D721Med (cell line): ENCODE results near the gene RBL2.

ENCODE experiments used
- DNase-seq: peaks from one replicate; pipeline ENCODE4 v3.0.0; 2011; ENCODE audit warnings: low spot score; ENCODE audit not compliant: insufficient read length
- FAIRE-seq: peaks from 2 replicates; lab custom pipeline; 2011; peaks lifted over from hg19 to GRCh38; lab: Jason Lieb, UNC
- TF ChIP-seq, protein P1 (sequence below): IDR thresholded peaks from 2 replicates; pipeline ENCODE4 v1.5.1; 2012; ENCODE audit warnings: mild to moderate bottlenecking, control low read depth; ENCODE audit not compliant: insufficient read depth; ENCODE audit errors: missing control alignments

RBL2 gene

GRCh38 chr16:53433509-53433908 is 762 bp upstream of the RBL2 start:
- DNase-seq, result no peak
- FAIRE-seq, result no peak
- TF ChIP-seq, protein P1, sequence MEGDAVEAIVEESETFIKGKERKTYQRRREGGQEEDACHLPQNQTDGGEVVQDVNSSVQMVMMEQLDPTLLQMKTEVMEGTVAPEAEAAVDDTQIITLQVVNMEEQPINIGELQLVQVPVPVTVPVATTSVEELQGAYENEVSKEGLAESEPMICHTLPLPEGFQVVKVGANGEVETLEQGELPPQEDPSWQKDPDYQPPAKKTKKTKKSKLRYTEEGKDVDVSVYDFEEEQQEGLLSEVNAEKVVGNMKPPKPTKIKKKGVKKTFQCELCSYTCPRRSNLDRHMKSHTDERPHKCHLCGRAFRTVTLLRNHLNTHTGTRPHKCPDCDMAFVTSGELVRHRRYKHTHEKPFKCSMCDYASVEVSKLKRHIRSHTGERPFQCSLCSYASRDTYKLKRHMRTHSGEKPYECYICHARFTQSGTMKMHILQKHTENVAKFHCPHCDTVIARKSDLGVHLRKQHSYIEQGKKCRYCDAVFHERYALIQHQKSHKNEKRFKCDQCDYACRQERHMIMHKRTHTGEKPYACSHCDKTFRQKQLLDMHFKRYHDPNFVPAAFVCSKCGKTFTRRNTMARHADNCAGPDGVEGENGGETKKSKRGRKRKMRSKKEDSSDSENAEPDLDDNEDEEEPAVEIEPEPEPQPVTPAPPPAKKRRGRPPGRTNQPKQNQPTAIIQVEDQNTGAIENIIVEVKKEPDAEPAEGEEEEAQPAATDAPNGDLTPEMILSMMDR, result no peak

GRCh38 chr16:53433930-53434376 is 318 bp upstream of the RBL2 start:
- FAIRE-seq (no peak), DNase-seq (no peak)
- TF ChIP-seq, protein P1, result no peak

DNA sequence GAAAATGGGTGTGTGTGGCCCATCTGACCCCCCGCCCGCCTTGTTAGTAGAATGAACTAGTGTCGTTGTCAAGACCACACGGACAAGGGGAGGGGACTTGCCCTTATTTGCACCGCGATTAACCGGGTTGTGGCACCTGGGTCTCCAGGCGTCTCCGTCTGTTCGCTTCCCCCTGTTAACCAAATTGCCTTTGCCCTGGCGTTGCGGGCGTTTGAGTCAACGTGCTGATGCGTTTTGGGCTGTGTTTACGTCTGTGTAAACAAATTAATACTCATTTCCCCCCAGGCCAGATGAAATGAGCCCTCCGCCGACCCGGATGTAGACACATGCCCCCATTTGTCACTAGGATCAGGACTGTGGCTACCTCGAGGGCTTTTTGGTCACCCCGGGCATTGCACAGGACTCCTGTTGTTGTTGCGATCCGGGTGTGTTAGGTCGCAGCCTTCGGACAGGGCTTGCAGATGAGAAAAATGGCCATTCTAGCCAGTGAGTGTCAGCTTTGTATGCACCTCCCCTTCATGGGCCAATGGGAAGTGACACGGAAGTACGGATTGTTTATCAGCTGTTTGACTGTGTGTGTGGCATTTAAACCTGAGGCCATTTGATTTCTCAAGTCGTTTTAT is 906 bp downstream of the RBL2 start:
- no peak for FAIRE-seq
- TF ChIP-seq, protein P1, result no peak

GRCh38 chr16:53440125-53440524 is 5.9 kb downstream of the RBL2 start:
- no peak for FAIRE-seq
- DNase-seq, result no peak
- TF ChIP-seq, protein P1, result no peak

More for the DNA sequence above, 906 bp downstream of the RBL2 start:
- DNase-seq, result no peak

- DNase-seq (no peak), FAIRE-seq (no peak)
- TF ChIP-seq, protein P1, result no peak
Measured at GRCh38 chr16:53445534-53445933, 11.3 kb downstream of the RBL2 start.

DNA sequence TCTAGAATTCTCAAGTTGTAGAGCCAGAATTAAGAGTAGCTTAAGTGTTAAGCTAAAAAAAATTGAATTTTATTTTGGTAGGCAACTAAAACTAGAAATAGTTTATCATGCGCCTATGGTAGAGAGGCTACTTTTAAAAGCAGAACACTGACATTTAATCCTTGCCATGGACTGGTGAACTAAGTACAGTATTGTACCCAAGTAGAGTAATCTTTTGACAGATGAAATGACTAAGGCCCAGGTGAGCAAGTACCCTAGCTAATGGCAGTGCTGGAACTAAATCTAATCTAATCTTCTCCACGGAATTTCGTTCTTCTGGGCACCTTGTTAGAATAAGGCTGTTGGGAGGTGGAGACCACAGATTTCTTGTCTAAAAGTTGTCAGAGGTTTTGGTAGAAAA is 11.8 kb downstream of the RBL2 start:
- DNase-seq (no peak), FAIRE-seq (no peak)
- TF ChIP-seq, protein P1, result no peak

GRCh38 chr16:53449816-53450517 is 15.7 kb downstream of the RBL2 start:
- no peak for FAIRE-seq
- TF ChIP-seq, protein P1, result no peak

More at GRCh38 chr16:53449816-53450517, 15.7 kb downstream of the RBL2 start:
- DNase-seq, result no peak
